Ovary (tissue), 9 donors: ENCODE data around the gene FARS2. TPM values are rescaled to one million over a fixed set of nuclear protein-coding genes. Genes with fewer than 3 reads are reported as not detected.

ENCODE experiments used
- DNase-seq, 5 donors: peaks; one replicate each; pipeline ENCODE4 v3.0.0-alpha.2; 2019 to 2020
- H3K27ac ChIP-seq, 2 donors: fragments of 200-600 bp; one replicate each; pipeline versions ENCODE4 v1.5.1 to v1.8.0; 2019 to 2022
- H3K27me3 ChIP-seq: fragments of 200-600 bp; one replicate; pipeline ENCODE4 v1.8.0; 2022
- H3K36me3 ChIP-seq: fragments of 200-600 bp; sonication (generic); one replicate; pipeline ENCODE4 v1.5.1; 2019
- H3K4me1 ChIP-seq: one replicate; pipeline ENCODE4 v1.8.1; 2013; ENCODE audit warnings: mild to moderate bottlenecking, moderate library complexity; ENCODE audit not compliant: insufficient read depth
- H3K4me3 ChIP-seq: fragments of 200-600 bp; sonication (generic); one replicate; pipeline ENCODE4 v1.5.1; 2017
- H3K9me3 ChIP-seq, 2 donors: fragments of 200-600 bp in 1 of 2; sonication (generic) in 1 of 2; one replicate each; pipeline versions ENCODE4 v1.5.1 to v1.8.1; 2013 to 2019; ENCODE audit warnings: mild to moderate bottlenecking in 1 of 2, moderate library complexity in 1 of 2
- CTCF ChIP-seq, 3 donors: fragments of 450-650 bp in 2 of 3; fragments of 200-600 bp in 1 of 3; IDR thresholded peaks; one replicate each; pipeline versions ENCODE4 v1.5.1 to v1.8.0; 2016 to 2022; ENCODE audit warnings: antibody characterized with exemption in 3 of 3, mild to moderate bottlenecking in 1 of 3
- EP300 ChIP-seq: sonication (generic); formaldehyde crosslinking; IDR thresholded peaks from one replicate; pipeline ENCODE4 v1.6.1; 2017; ENCODE audit warnings: antibody characterized with exemption
- POLR2A ChIP-seq: fragments of 450-650 bp; IDR thresholded peaks from one replicate; pipeline ENCODE4 v1.6.1; 2017; ENCODE audit warnings: antibody characterized with exemption, mild to moderate bottlenecking, moderate library complexity
- WGBS, 3 donors: extraction: QIAGEN DNeasy Blood & Tissue Kit in 1 of 3; methylation state at CpG; one replicate each; pipeline versions ENCODE4 v1.1.5 to v1.1.7; 2013 to 2017; 5-methylcytosine and 5-hydroxymethylcytosine counted together
- intact Hi-C, 4 donors: fragments of 100-400 bp; cut with DNase I; formaldehyde crosslinking; loops; one replicate each; pipeline versions ENCODE4 v1.11.0 to v1.15.1; 2022 to 2023
- polyA plus RNA-seq, 2 donors: library from polyadenylated mRNA; stranded (reverse); fragments of 200-250 nt in 1 of 2; fragments of 350-450 nt in 1 of 2; fragmentation: Illumina TruSeq in 1 of 2; extraction: RNeasy Lipid Tissue Mini Kit (QIAGEN cat#74804) in 1 of 2; gene quantifications; one replicate each; pipeline ENCODE4 v1.2.3, GENCODE V29; 2013 to 2014
- total RNA-seq, 7 donors: library from RNA; depleted of rRNA in 2 of 7; stranded (reverse); fragments of >200 nt in 2 of 7; fragmentation: NEBNext Ultra II Directional in 3 of 7; extraction: Animal tissue kit (Norgen Biotek cat#: 25700) in 3 of 7; gene quantifications; one replicate each; pipeline versions ENCODE4 v1.1.0 to v1.2.4, GENCODE V29; 2016 to 2023
- donor health status: DM: no; HTN: no; CAD: no; lungs with moderate emphysema.
- donor health status: DM: no; HTN: no; CAD: no.
- donor health status: Bipolar disorder and iron deficiency.
- donor health status: DM: yes; HTN: yes; CAD: no.
- donor health status: DM: no; HTN: no; CAD: no.
- donor health status: DM: yes; HTN: yes; CAD: no.

The FARS2 gene
- total and polyA plus RNA-seq, 9 donors: 9.2 to 17.5 (median 11.0) TPM

DNA sequence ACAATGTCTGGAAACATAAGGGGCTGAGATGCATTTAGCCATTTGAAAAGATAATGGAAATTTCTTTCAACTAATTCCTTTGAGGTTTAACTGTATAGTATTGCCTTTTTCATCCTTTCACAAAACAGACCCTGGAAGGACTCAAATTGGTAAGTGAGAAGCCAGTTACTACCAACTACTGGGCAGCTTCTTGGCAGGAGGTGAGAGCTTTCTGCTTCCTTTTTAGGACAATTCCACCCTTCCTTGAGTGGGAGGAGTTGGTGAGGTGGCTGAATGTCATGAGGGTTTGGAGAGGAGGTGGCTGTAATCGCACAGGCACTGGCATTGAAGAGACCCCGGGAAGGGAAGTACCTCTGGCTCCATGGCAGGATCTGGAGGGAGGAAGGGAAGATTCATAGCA, 404.4 kb downstream of the FARS2 start:
- TF ChIP-seq POLR2A: no peak
- TF ChIP-seq CTCF (IDR thresholded peaks at IDR 0.05): no peak
- TF ChIP-seq EP300: no peak
- Histone ChIP-seq H3K36me3 (no peaks in the 10 kb centered on the region), H3K27me3 (no peaks in the 10 kb centered on the region), H3K27ac (no peak overlapping the region), H3K9me3 (no peaks in the 10 kb centered on the region), H3K4me1 (no peaks in the 10 kb centered on the region), H3K4me3 (no peak overlapping the region)
- whole genome bisulfite sequencing, 3 donors: 74 to 85% (median 82%) methylated on average over 2 of the region's 2 CpGs
- intact Hi-C loops: no loop called here
- DNase-seq: no peak

- WGBS, 3 donors: 83 to 97% (median 87%) methylated on average over 7 of the region's 7 CpGs
These were observed 405.4 kb downstream of the FARS2 start for GRCh38 chr6:5666695-5667094.

GRCh38 chr6:5667737-5668136, 406.4 kb downstream of the FARS2 start:
- intact Hi-C loops: no loop called here
- Histone ChIP-seq H3K36me3 (no peaks in the 10 kb centered on the region), H3K4me1 (peaks cover 2% of the 10 kb centered on the region), H3K9me3 (no peaks in the 10 kb centered on the region), H3K27me3 (no peaks in the 10 kb centered on the region), H3K27ac (no peak overlapping the region), H3K4me3 (no peak overlapping the region)
- WGBS, 3 donors: 68 to 76% (median 69%) methylated on average over 5 of the region's 5 CpGs
- no peak for DNase-seq
- no peak for TF ChIP-seq CTCF (IDR thresholded peaks at IDR 0.05)

More at GRCh38 chr6:5666695-5667094, 405.4 kb downstream of the FARS2 start:
- no peaks in the 10 kb centered on the region for H3K27me3 ChIP-seq
- TF ChIP-seq CTCF (IDR thresholded peaks at IDR 0.05): no peak
- H3K4me1 ChIP-seq: peaks cover 2% of the 10 kb centered on the region
- H3K4me3 ChIP-seq: no peak overlapping the region
- DNase-seq: no peak
- no peaks in the 10 kb centered on the region for H3K9me3 ChIP-seq
- H3K36me3 ChIP-seq: no peaks in the 10 kb centered on the region
- no peak overlapping the region for H3K27ac ChIP-seq
- intact Hi-C loops: no loop called here

GRCh38 chr6:5670381-5670780, 409.1 kb downstream of the FARS2 start:
- H3K27ac ChIP-seq: no peak overlapping the region
- peaks cover 2% of the 10 kb centered on the region for H3K4me1 ChIP-seq
- no peaks in the 10 kb centered on the region for H3K27me3 ChIP-seq
- intact Hi-C loops: no loop called here
- H3K36me3 ChIP-seq: no peaks in the 10 kb centered on the region
- WGBS, 3 donors: 79 to 92% (median 90%) methylated on average over 2 of the region's 2 CpGs
- H3K4me3 ChIP-seq: no peak overlapping the region
- TF ChIP-seq CTCF (IDR thresholded peaks at IDR 0.05) (no peak), POLR2A (no peak), EP300 (no peak)
- DNase-seq: no peak
- H3K9me3 ChIP-seq: no peaks in the 10 kb centered on the region
